GM23248 (cell line): Measurements from ENCODE around the gene FCER1G. TPM values are rescaled to one million over a fixed set of nuclear protein-coding genes. Genes with fewer than 3 reads are reported as not detected.

Source experiments
- DNase-seq: peaks from one replicate; pipeline ENCODE4 v3.0.0-alpha.2; 2015
- H2AFZ ChIP-seq: fragments of 200-600 bp; sonication (generic); 2 replicates; pipeline ENCODE4 v1.6.1; 2016; ENCODE audit warnings: antibody characterized with exemption
- H3F3A ChIP-seq: fragments of 200-600 bp; sonication (generic); 2 replicates; pipeline ENCODE4 v1.6.1; 2016; ENCODE audit warnings: mild to moderate bottlenecking, antibody characterized with exemption, mixed run types; ENCODE audit not compliant: insufficient read depth
- H3K27ac ChIP-seq: fragments of 200-600 bp; sonication (generic); 2 replicates; pipeline ENCODE4 v1.5.1; 2016; ENCODE audit warnings: mild to moderate bottlenecking
- H3K27me3 ChIP-seq: fragments of 200-600 bp; sonication (generic); replicated peaks from 2 replicates; pipeline ENCODE4 v1.6.1; 2016; ENCODE audit warnings: mild to moderate bottlenecking; ENCODE audit not compliant: insufficient read depth
- H3K36me3 ChIP-seq: fragments of 200-600 bp; sonication (generic); 2 replicates; pipeline ENCODE4 v1.6.1; 2016; ENCODE audit warnings: low read depth, mild to moderate bottlenecking
- H3K4me1 ChIP-seq: fragments of 200-600 bp; sonication (generic); 2 replicates; pipeline ENCODE4 v1.6.1; 2016; ENCODE audit warnings: mild to moderate bottlenecking; ENCODE audit not compliant: insufficient read depth
- H3K4me2 ChIP-seq: fragments of 200-600 bp; sonication (generic); one replicate; pipeline ENCODE4 v1.6.1; 2016; ENCODE audit warnings: mild to moderate bottlenecking; ENCODE audit not compliant: unreplicated experiment
- H3K4me3 ChIP-seq: fragments of 200-600 bp; sonication (generic); 2 replicates; pipeline ENCODE4 v1.5.1; 2016; ENCODE audit warnings: mild to moderate bottlenecking
- H3K79me2 ChIP-seq: fragments of 200-600 bp; sonication (generic); 2 replicates; pipeline ENCODE4 v1.6.1; 2016; ENCODE audit warnings: mild to moderate bottlenecking; ENCODE audit not compliant: insufficient read depth
- H3K9ac ChIP-seq: fragments of 200-600 bp; sonication (generic); 2 replicates; pipeline ENCODE4 v1.6.1; 2016; ENCODE audit warnings: mild to moderate bottlenecking
- H3K9me2 ChIP-seq: fragments of 200-600 bp; sonication (generic); 2 replicates; pipeline ENCODE4 v1.6.1; 2016; ENCODE audit warnings: mixed run types, mild to moderate bottlenecking, moderate library complexity; ENCODE audit not compliant: insufficient read depth
- H3K9me3 ChIP-seq: fragments of 200-600 bp; sonication (generic); one replicate; pipeline ENCODE4 v1.6.1; 2017; ENCODE audit warnings: low read depth
- H4K20me1 ChIP-seq: fragments of 200-600 bp; sonication (generic); 2 replicates; pipeline ENCODE4 v1.6.0; 2016; ENCODE audit not compliant: insufficient read depth
- EZH2 ChIP-seq: fragments of 200-600 bp; sonication (generic); IDR thresholded peaks from 2 replicates; pipeline ENCODE4 v1.6.1; 2018; ENCODE audit warnings: antibody characterized with exemption, mild to moderate bottlenecking; ENCODE audit not compliant: insufficient read depth, poor library complexity, severe bottlenecking
- EZH2phosphoT487 ChIP-seq: fragments of 200-600 bp; sonication (generic); IDR thresholded peaks from 2 replicates; pipeline ENCODE4 v1.6.1; 2018; ENCODE audit warnings: antibody characterized with exemption, moderate library complexity, mild to moderate bottlenecking, low read depth; ENCODE audit not compliant: insufficient read depth
- WGBS, 2 experiments: methylation state at CpG; one replicate each; pipeline ENCODE4 v1.1.6; 2015 to 2017; ENCODE audit warnings: low lambda C conversion rate in 2 of 2, low coverage in 1 of 2; ENCODE audit errors: missing lambda C conversion rate in 2 of 2; 5-methylcytosine and 5-hydroxymethylcytosine counted together
- in situ Hi-C: fragments of 300-500 bp; cut with MboI; formaldehyde crosslinking; loops from 2 replicates; pipeline ENCODE4 v1.15.0; 2020
- polyA plus RNA-seq: library from polyadenylated mRNA; unstranded; fragments of >200 nt; fragmentation: Nextera tagmentation; extraction: Ambion mirVana; gene quantifications from 2 replicates; pipeline ENCODE4 v1.2.1, GENCODE V29; 2016
- total RNA-seq: library from RNA; depleted of rRNA; stranded (reverse); fragments of >200 nt; shearing (Covaris generic); gene quantifications from 2 replicates; pipeline ENCODE4 v1.2.3, GENCODE V29; 2014; rRNA removed

FCER1G gene
- not detected in 2 replicates for total RNA-seq
- 0.49 TPM in 1 of 2 replicates, not detected in the other for polyA plus RNA-seq

- WGBS, 2 experiments: 82 to 87% methylated on average over 10 of the region's 10 CpGs
- Histone ChIP-seq H3K36me3 (peaks cover 40% of the 10 kb centered on the region), H2AFZ (no peak within 1 kb of the TSS), H3K9ac (no peak within 1 kb of the TSS), H3K27me3 (no peaks in the 10 kb centered on the region), H3K4me3 (no peak within 1 kb of the TSS), H3K9me2 (no peaks in the 10 kb centered on the region), H3F3A (peaks cover 48% of the 10 kb centered on the region), H4K20me1 (no peaks in the 10 kb centered on the region), H3K4me2 (no peak within 1 kb of the TSS), H3K4me1 (peaks cover 26% of the 10 kb centered on the region), H3K9me3 (no peaks in the 10 kb centered on the region), H3K27ac (peak within 1 kb of the TSS; percentile 99), H3K79me2 (peaks cover 9% of the 10 kb centered on the region)
- DNase-seq: no peak
- TF ChIP-seq EZH2phosphoT487: no peak
- no peak for TF ChIP-seq EZH2
- in situ Hi-C loops: no loop called here
These were observed at the start of gene FCER1G for GRCh38 chr1:161215076-161215475. FCER1G (plus strand) TSS chr1:161215295; CDS start chr1:161215322, 27 bp downstream.

- peaks cover 6% of the 10 kb centered on the region for H3K4me1 ChIP-seq
- peak within 1 kb of the TSS; percentile 85 for H3K4me2 ChIP-seq
- in situ Hi-C loops: no loop called here
- no peaks in the 10 kb centered on the region for H4K20me1 ChIP-seq
- peak; percentile 99 for DNase-seq
- TF ChIP-seq EZH2phosphoT487 (no peak), EZH2 (no peak)
- peaks cover 20% of the 10 kb centered on the region for H3F3A ChIP-seq
- H3K79me2 ChIP-seq: peaks cover 1% of the 10 kb centered on the region; the same call in 1 of the 2 replicates
- 1% methylated on average over 46 to 53 of the region's 54 CpGs for WGBS, 2 experiments
- H3K9me3 ChIP-seq: no peaks in the 10 kb centered on the region
- H3K4me3 ChIP-seq: peak within 1 kb of the TSS; percentile 79
- peak within 1 kb of the TSS; percentile 96 for H3K9ac ChIP-seq
- H3K27ac ChIP-seq: peak within 1 kb of the TSS; percentile 99
- H3K9me2 ChIP-seq: no peaks in the 10 kb centered on the region
- H3K36me3 ChIP-seq: peaks cover 7% of the 10 kb centered on the region
- H3K27me3 ChIP-seq: no peaks in the 10 kb centered on the region
- peak within 1 kb of the TSS; percentile 72 for H2AFZ ChIP-seq
These were observed 49.1 kb upstream of the FCER1G start, which contains the start of gene PPOX for GRCh38 chr1:161165742-161166668. PPOX (plus strand) TSS chr1:161166426; CDS start chr1:161166848, 422 bp downstream.

GRCh38 chr1:161166669-161167548 lies 48.2 kb upstream of the FCER1G start:
- Histone ChIP-seq H3F3A (peaks cover 25% of the 10 kb centered on the region), H3K27ac (peak overlapping the region; percentile 99), H3K36me3 (peaks cover 15% of the 10 kb centered on the region), H2AFZ (peak overlapping the region; percentile 72), H3K4me3 (peak overlapping the region; percentile 79), H3K4me1 (peaks cover 10% of the 10 kb centered on the region), H3K79me2 (0 out of 2 replicates have a peak, but pooled peaks cover 9% of the 10 kb centered on the region), H3K27me3 (no peaks in the 10 kb centered on the region), H3K9ac (peak overlapping the region; percentile 96), H4K20me1 (no peaks in the 10 kb centered on the region), H3K9me3 (no peaks in the 10 kb centered on the region), H3K9me2 (no peaks in the 10 kb centered on the region), H3K4me2 (peak overlapping the region; percentile 85)
- in situ Hi-C loops: no loop called here
- 7% methylated on average over 32 to 33 of the region's 33 CpGs for WGBS, 2 experiments
- DNase-seq: peak; percentile 53
- TF ChIP-seq EZH2 (no peak), EZH2phosphoT487 (no peak)

GRCh38 chr1:161168906-161169305 lies 46.2 kb upstream of the FCER1G start:
- in situ Hi-C loops: no loop called here
- H3K4me2 ChIP-seq: no peak overlapping the region
- H3K27me3 ChIP-seq: no peaks in the 10 kb centered on the region
- H3K9me3 ChIP-seq: no peaks in the 10 kb centered on the region
- H3K9me2 ChIP-seq: no peaks in the 10 kb centered on the region
- H3F3A ChIP-seq: peaks cover 40% of the 10 kb centered on the region
- H4K20me1 ChIP-seq: no peaks in the 10 kb centered on the region
- no peak overlapping the region for H2AFZ ChIP-seq
- TF ChIP-seq EZH2 (no peak), EZH2phosphoT487 (no peak)
- peaks cover 28% of the 10 kb centered on the region for H3K4me1 ChIP-seq
- no peak for DNase-seq
- 92 to 94% methylated on average over 9 of the region's 9 CpGs for WGBS, 2 experiments
- H3K36me3 ChIP-seq: peaks cover 23% of the 10 kb centered on the region
- H3K4me3 ChIP-seq: no peak overlapping the region
- no peak overlapping the region for H3K9ac ChIP-seq
- 0 out of 2 replicates have a peak, but pooled peaks cover 9% of the 10 kb centered on the region for H3K79me2 ChIP-seq
- H3K27ac ChIP-seq: no peak overlapping the region
